K562 (cell line): Measurements from ENCODE around the gene PLD3. TPM values are rescaled to one million over a fixed set of nuclear protein-coding genes. Genes with fewer than 3 reads are reported as not detected.
A peak's percentile ranks its signal among the peaks of the same experiment; 100 is the strongest.

ENCODE experiments used
- ASH1L ChIP-seq: fragments of 450-650 bp; IDR thresholded peaks from 2 replicates; pipeline ENCODE4 v1.6.1; 2018; ENCODE audit warnings: borderline replicate concordance, mild to moderate bottlenecking, low read depth; ENCODE audit not compliant: partially characterized antibody
- BCOR ChIP-seq: fragments of 450-650 bp; IDR thresholded peaks from 2 replicates; pipeline ENCODE4 v1.6.1; 2016
- BRD9 ChIP-seq: fragments of 450-650 bp; IDR thresholded peaks from 2 replicates; pipeline ENCODE4 v1.6.1; 2018; ENCODE audit warnings: low read depth; ENCODE audit not compliant: partially characterized antibody
- GABPB1 ChIP-seq: sonication (generic); formaldehyde crosslinking; IDR thresholded peaks from 2 replicates; pipeline ENCODE4 v1.8.0; 2022; ENCODE audit warnings: mild to moderate bottlenecking, missing genetic modification reagents
- GATAD2B ChIP-seq: fragments of 450-650 bp; IDR thresholded peaks from 2 replicates; pipeline ENCODE4 v1.6.1; 2017; ENCODE audit warnings: mild to moderate bottlenecking, borderline replicate concordance
- MED1 ChIP-seq: sonication (generic); formaldehyde crosslinking; IDR thresholded peaks from 2 replicates; pipeline ENCODE4 v1.8.1; 2023; ENCODE audit warnings: missing genetic modification reagents, borderline replicate concordance
- NCOA4 ChIP-seq: fragments of 450-650 bp; IDR thresholded peaks from 2 replicates; pipeline ENCODE4 v1.6.1; 2018; ENCODE audit warnings: mild to moderate bottlenecking; ENCODE audit not compliant: partially characterized antibody
- PHB2 ChIP-seq: fragments of 450-650 bp; IDR thresholded peaks from 2 replicates; pipeline ENCODE4 v1.6.1; 2017; ENCODE audit warnings: low read depth
- ZC3H4 ChIP-seq: sonication (generic); formaldehyde crosslinking; IDR thresholded peaks from 2 replicates; pipeline ENCODE4 v1.9.0; 2021; ENCODE audit warnings: missing genetic modification reagents, borderline replicate concordance
- ZC3H8 ChIP-seq: fragments of 450-650 bp; IDR thresholded peaks from 2 replicates; pipeline ENCODE4 v1.6.1; 2017
- ZNF445 ChIP-seq: fragments of 250-450 bp; sonication (Bioruptor Pico); IDR thresholded peaks from 2 replicates; pipeline ENCODE4 v1.4.0; 2020; ENCODE audit warnings: low read depth, mild to moderate bottlenecking, moderate library complexity
- polyA plus RNA-seq, 8 experiments: library from polyadenylated mRNA; depleted of rRNA in 4 of 8; stranded (reverse) in 5 of 8; unstranded in 3 of 8; fragments of >200 nt; fragmentation: Nextera tagmentation in 2 of 8; fragmentation: Illumina TruSeq in 1 of 8; extraction: Ambion mirVana in 2 of 8; extraction: Trizol in 1 of 8; gene quantifications; 2 replicates each; pipeline versions ENCODE4 v1.2.1 to v1.2.3, GENCODE V29; 2011 to 2014; ENCODE audit warnings: inconsistent platforms in 1 of 8, missing spikeins in 1 of 8
- total RNA-seq, 7 experiments: library from RNA; depleted of rRNA in 6 of 7; stranded (reverse); fragments of >200 nt in 6 of 7; fragmentation: Illumina TruSeq in 2 of 7; extraction: Trizol in 2 of 7; gene quantifications; 2 replicates each; pipeline versions ENCODE4 v1.2.1 to v1.2.3, GENCODE V29; 2011 to 2021; ENCODE audit warnings: low replicate concordance in 1 of 7
- TF ChIP-seq, protein P1 (sequence below): fragments of 250-450 bp; sonication (Bioruptor Pico); IDR thresholded peaks from 2 replicates; pipeline ENCODE4 v1.9.0; 2021; ENCODE audit warnings: mild to moderate bottlenecking, inconsistent platforms
- TF ChIP-seq, protein P2 (sequence below): sonication (generic); formaldehyde crosslinking; IDR thresholded peaks from 2 replicates; pipeline ENCODE4 v1.8.0; 2022; ENCODE audit warnings: mild to moderate bottlenecking, missing genetic modification reagents
- TF ChIP-seq, protein P3 (sequence below): fragments of 450-650 bp; IDR thresholded peaks from 2 replicates; pipeline ENCODE4 v1.7.1; 2018; ENCODE audit warnings: mild to moderate bottlenecking, low read depth; ENCODE audit not compliant: partially characterized antibody
- TF ChIP-seq, protein P4 (sequence below): sonication (generic); formaldehyde crosslinking; IDR thresholded peaks from 2 replicates; pipeline ENCODE4 v1.8.0; 2022; ENCODE audit warnings: mild to moderate bottlenecking, missing genetic modification reagents
- TF ChIP-seq, protein P5 (sequence below): fragments of 450-650 bp; IDR thresholded peaks from 2 replicates; pipeline ENCODE4 v1.6.1; 2016; ENCODE audit warnings: mild to moderate bottlenecking
- TF ChIP-seq, protein P6 (sequence below): fragments of 250-450 bp; sonication (Bioruptor Pico); IDR thresholded peaks from 2 replicates; pipeline ENCODE4 v1.4.0; 2020; ENCODE audit warnings: mild to moderate bottlenecking

The PLD3 gene
- total and polyA plus RNA-seq, 9 of the 15 experiments (the other 6 are each of a cell fraction or from before 2014, with no cell fraction given): 2.3 to 128 (median 72.7) TPM

DNA sequence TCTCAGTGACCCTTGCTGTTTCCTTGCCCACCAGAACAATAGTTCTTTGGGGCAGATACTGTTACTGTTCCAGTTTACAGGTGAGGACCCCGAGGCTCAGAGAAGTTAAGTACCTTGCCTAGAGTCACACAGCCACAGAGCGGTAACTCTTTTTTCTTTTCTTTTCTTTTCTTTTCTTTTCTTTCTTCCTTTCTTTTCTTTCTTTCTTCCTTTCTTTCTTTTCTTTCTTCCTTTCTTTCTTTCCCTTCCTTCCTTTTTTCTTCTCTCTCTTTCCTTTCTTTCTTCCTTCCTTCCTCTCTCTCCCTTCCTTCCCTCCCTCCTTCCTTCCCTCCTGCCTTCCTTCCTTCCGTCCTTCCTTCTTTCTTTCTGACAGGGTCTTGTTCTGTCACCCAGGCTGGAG, 69.5 kb downstream of the PLD3 start (continued):
- TF ChIP-seq, protein P1, sequence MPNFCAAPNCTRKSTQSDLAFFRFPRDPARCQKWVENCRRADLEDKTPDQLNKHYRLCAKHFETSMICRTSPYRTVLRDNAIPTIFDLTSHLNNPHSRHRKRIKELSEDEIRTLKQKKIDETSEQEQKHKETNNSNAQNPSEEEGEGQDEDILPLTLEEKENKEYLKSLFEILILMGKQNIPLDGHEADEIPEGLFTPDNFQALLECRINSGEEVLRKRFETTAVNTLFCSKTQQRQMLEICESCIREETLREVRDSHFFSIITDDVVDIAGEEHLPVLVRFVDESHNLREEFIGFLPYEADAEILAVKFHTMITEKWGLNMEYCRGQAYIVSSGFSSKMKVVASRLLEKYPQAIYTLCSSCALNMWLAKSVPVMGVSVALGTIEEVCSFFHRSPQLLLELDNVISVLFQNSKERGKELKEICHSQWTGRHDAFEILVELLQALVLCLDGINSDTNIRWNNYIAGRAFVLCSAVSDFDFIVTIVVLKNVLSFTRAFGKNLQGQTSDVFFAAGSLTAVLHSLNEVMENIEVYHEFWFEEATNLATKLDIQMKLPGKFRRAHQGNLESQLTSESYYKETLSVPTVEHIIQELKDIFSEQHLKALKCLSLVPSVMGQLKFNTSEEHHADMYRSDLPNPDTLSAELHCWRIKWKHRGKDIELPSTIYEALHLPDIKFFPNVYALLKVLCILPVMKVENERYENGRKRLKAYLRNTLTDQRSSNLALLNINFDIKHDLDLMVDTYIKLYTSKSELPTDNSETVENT: no peak
- TF ChIP-seq PHB2: 0 out of 2 replicates have a peak, but pooled peaks have one; percentile 33
- TF ChIP-seq ZC3H4 (CRISPR knock-in tag): no peak
- TF ChIP-seq, protein P2, sequence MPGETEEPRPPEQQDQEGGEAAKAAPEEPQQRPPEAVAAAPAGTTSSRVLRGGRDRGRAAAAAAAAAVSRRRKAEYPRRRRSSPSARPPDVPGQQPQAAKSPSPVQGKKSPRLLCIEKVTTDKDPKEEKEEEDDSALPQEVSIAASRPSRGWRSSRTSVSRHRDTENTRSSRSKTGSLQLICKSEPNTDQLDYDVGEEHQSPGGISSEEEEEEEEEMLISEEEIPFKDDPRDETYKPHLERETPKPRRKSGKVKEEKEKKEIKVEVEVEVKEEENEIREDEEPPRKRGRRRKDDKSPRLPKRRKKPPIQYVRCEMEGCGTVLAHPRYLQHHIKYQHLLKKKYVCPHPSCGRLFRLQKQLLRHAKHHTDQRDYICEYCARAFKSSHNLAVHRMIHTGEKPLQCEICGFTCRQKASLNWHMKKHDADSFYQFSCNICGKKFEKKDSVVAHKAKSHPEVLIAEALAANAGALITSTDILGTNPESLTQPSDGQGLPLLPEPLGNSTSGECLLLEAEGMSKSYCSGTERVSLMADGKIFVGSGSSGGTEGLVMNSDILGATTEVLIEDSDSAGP (CRISPR knock-in tag): no peak
- TF ChIP-seq, protein P3, sequence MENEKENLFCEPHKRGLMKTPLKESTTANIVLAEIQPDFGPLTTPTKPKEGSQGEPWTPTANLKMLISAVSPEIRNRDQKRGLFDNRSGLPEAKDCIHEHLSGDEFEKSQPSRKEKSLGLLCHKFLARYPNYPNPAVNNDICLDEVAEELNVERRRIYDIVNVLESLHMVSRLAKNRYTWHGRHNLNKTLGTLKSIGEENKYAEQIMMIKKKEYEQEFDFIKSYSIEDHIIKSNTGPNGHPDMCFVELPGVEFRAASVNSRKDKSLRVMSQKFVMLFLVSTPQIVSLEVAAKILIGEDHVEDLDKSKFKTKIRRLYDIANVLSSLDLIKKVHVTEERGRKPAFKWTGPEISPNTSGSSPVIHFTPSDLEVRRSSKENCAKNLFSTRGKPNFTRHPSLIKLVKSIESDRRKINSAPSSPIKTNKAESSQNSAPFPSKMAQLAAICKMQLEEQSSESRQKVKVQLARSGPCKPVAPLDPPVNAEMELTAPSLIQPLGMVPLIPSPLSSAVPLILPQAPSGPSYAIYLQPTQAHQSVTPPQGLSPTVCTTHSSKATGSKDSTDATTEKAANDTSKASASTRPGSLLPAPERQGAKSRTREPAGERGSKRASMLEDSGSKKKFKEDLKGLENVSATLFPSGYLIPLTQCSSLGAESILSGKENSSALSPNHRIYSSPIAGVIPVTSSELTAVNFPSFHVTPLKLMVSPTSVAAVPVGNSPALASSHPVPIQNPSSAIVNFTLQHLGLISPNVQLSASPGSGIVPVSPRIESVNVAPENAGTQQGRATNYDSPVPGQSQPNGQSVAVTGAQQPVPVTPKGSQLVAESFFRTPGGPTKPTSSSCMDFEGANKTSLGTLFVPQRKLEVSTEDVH: no peak
- TF ChIP-seq, protein P4, sequence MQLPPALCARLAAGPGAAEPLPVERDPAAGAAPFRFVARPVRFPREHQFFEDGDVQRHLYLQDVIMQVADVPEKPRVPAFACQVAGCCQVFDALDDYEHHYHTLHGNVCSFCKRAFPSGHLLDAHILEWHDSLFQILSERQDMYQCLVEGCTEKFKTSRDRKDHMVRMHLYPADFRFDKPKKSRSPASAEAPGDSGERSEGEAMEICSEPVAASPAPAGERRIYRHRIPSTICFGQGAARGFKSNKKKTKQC: no peak
- peak; percentile 44 for TF ChIP-seq ASH1L
- no peak for TF ChIP-seq GATAD2B
- no peak for TF ChIP-seq NCOA4
- peak; percentile 94 for TF ChIP-seq BCOR
- no peak for TF ChIP-seq MED1 (CRISPR knock-in tag)
- 0 out of 2 replicates have a peak, but pooled peaks have one; percentile 49 for TF ChIP-seq ZC3H8
- TF ChIP-seq, protein P5, sequence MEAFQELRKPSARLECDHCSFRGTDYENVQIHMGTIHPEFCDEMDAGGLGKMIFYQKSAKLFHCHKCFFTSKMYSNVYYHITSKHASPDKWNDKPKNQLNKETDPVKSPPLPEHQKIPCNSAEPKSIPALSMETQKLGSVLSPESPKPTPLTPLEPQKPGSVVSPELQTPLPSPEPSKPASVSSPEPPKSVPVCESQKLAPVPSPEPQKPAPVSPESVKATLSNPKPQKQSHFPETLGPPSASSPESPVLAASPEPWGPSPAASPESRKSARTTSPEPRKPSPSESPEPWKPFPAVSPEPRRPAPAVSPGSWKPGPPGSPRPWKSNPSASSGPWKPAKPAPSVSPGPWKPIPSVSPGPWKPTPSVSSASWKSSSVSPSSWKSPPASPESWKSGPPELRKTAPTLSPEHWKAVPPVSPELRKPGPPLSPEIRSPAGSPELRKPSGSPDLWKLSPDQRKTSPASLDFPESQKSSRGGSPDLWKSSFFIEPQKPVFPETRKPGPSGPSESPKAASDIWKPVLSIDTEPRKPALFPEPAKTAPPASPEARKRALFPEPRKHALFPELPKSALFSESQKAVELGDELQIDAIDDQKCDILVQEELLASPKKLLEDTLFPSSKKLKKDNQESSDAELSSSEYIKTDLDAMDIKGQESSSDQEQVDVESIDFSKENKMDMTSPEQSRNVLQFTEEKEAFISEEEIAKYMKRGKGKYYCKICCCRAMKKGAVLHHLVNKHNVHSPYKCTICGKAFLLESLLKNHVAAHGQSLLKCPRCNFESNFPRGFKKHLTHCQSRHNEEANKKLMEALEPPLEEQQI: no peak
- TF ChIP-seq BRD9: peak; percentile 51
- TF ChIP-seq, protein P6, sequence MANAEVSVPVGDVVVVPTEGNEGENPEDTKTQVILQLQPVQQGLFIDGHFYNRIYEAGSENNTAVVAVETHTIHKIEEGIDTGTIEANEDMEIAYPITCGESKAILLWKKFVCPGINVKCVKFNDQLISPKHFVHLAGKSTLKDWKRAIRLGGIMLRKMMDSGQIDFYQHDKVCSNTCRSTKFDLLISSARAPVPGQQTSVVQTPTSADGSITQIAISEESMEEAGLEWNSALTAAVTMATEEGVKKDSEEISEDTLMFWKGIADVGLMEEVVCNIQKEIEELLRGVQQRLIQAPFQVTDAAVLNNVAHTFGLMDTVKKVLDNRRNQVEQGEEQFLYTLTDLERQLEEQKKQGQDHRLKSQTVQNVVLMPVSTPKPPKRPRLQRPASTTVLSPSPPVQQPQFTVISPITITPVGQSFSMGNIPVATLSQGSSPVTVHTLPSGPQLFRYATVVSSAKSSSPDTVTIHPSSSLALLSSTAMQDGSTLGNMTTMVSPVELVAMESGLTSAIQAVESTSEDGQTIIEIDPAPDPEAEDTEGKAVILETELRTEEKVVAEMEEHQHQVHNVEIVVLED (CRISPR knock-in tag): no peak
- TF ChIP-seq GABPB1 (CRISPR knock-in tag): no peak
- no peak for TF ChIP-seq ZNF445 (CRISPR knock-in tag)
